ENCODE results near the gene TSEN15. TPM values are rescaled to one million over a fixed set of nuclear protein-coding genes. Genes with fewer than 3 reads are reported as not detected.

The TSEN15 gene
- total RNA-seq, 1 donor from 2014 or later, result 24.5 TPM

DNA sequence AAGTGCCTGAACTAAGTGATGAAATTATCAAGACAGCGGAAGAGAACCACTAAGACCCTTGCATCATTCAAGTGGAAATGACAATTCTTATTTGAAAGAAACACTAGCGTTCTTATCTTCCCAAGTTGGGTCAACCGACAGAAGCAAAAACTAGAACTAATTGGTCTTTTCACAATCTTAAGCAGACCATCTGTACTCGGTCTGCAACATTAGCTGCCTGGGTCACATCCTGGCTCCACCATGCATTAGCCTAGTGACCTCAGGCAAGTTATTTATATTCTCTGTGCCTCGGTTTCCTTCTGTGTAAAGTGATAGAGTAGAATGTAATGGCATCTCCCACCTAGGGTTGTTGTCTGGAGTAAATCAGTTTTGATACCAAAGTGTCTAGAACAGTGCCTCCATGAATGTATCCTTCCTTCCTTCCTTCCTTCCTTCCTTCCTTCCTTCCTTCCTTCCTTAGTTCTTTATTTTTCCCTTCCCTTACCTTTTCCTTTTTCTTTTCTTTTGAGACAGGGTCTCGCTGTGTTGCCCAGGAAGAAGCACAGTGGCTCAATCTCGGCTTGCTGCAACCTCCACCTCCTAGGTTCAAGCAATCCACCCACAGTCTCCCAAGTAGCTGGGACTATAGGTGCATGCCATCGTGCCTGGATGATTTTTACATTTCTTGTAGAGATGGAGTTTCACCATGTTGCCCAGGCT lies 20.0 kb upstream of the TSEN15 start:
- Mint-ChIP-seq H3K27ac (no peak overlapping the region), H3K9me3 (no peaks in the 10 kb centered on the region), H3K27me3 (peaks cover 57% of the 10 kb centered on the region), H3K36me3 (no peaks in the 10 kb centered on the region), H3K4me1 (ENCODE audit: unreplicated experiment) (peaks cover 20% of the 10 kb centered on the region), H3K4me3 (no peak overlapping the region)
- no peak for DNase-seq (ENCODE audit: extremely low spot score, unreplicated experiment)
- TF ChIP-seq, protein P1, sequence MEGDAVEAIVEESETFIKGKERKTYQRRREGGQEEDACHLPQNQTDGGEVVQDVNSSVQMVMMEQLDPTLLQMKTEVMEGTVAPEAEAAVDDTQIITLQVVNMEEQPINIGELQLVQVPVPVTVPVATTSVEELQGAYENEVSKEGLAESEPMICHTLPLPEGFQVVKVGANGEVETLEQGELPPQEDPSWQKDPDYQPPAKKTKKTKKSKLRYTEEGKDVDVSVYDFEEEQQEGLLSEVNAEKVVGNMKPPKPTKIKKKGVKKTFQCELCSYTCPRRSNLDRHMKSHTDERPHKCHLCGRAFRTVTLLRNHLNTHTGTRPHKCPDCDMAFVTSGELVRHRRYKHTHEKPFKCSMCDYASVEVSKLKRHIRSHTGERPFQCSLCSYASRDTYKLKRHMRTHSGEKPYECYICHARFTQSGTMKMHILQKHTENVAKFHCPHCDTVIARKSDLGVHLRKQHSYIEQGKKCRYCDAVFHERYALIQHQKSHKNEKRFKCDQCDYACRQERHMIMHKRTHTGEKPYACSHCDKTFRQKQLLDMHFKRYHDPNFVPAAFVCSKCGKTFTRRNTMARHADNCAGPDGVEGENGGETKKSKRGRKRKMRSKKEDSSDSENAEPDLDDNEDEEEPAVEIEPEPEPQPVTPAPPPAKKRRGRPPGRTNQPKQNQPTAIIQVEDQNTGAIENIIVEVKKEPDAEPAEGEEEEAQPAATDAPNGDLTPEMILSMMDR (conservative IDR thresholded peaks at IDR 0.05), result no peak

DNA sequence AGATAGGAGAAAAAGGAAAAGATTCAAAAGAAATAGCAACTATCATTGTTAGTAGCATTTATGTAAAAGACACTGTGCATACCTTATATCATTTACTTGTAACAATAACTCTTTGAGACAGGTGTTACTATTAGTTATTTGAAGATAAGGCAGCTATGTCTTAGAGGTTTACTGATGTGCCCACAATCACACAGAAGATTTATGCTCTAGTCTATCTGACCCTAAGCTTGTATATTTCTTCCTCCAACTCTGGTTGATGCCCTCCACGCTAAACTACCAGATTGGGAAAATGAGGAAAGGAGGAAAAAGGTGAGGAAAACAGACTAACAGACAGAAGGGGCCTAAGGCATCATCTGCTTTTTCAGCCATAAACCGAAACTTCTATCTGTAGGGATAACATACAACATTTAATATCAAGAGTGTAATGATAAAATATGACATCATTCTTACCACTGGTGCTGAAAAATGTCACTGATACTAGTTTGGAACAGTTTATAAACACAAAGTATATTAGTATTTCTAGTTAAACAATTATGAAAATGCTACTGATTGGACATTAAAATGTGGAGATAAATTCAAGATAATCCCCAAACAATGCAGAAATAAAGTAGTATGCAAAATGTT lies 19.1 kb upstream of the TSEN15 start:
- Mint-ChIP-seq H3K4me3 (no peak overlapping the region), H3K27ac (no peak overlapping the region), H3K27me3 (peaks cover 57% of the 10 kb centered on the region), H3K9me3 (no peaks in the 10 kb centered on the region), H3K4me1 (ENCODE audit: unreplicated experiment) (peaks cover 20% of the 10 kb centered on the region), H3K36me3 (no peaks in the 10 kb centered on the region)
- no peak for DNase-seq (ENCODE audit: extremely low spot score, unreplicated experiment)
- TF ChIP-seq, protein P1 (conservative IDR thresholded peaks at IDR 0.05), result no peak

DNA sequence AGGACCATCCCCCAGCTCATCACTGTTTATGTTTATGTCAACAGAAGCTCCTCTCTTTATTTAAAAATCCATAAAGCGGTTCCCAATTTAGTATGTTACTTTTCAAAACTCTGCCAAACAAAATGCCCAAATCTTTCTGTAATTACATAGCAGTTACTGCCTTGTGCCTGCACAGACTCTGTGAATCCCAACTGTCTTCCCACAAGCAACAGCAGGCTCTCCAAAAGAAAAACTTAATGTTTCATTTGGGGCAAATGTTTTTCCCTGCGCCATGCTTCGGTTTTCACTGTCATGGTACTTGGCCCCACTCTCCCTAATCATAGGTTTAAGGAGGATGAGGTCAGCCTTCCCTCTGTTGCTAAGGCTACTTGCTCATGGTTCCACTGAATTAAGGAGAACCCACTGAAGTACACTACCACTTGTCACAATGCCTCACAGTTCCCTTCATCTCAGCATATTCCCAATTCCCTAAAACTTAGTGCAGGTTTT lies 18.6 kb upstream of the TSEN15 start:
- Mint-ChIP-seq H3K4me3 (no peak overlapping the region), H3K27ac (no peak overlapping the region), H3K27me3 (peaks cover 63% of the 10 kb centered on the region)

DNA sequence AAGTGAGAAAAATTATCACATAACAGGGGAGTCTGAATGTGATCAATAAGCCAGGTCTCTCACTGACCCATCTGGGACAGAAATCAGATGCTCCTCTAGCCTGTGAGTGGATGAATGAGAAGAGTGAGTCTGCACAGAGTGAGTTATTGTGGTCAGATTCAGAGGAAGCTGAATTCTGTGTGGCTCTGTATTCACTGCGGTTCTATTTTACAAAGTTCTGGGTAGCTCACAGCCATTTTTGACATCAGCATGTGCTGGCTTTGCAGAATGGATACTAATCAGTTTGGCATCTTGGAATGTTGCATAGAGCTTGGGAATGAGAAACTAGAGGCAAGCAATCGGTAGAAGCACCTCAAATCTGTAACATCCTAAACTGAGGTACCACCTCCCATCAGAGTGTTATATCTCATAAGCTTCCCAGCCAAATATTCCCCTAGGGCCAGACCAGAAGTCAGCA lies 17.8 kb upstream of the TSEN15 start:
- Mint-ChIP-seq H3K27ac (no peak overlapping the region), H3K9me3 (no peaks in the 10 kb centered on the region), H3K4me1 (ENCODE audit: unreplicated experiment) (peaks cover 20% of the 10 kb centered on the region), H3K36me3 (no peaks in the 10 kb centered on the region), H3K4me3 (no peak overlapping the region), H3K27me3 (peaks cover 69% of the 10 kb centered on the region)
- DNase-seq (ENCODE audit: extremely low spot score, unreplicated experiment), result no peak
- TF ChIP-seq, protein P1 (conservative IDR thresholded peaks at IDR 0.05), result no peak

More for the DNA sequence above, 18.6 kb upstream of the TSEN15 start:
- Mint-ChIP-seq H3K9me3 (no peaks in the 10 kb centered on the region), H3K36me3 (no peaks in the 10 kb centered on the region), H3K4me1 (ENCODE audit: unreplicated experiment) (peaks cover 23% of the 10 kb centered on the region)
- no peak for DNase-seq (ENCODE audit: extremely low spot score, unreplicated experiment)
- TF ChIP-seq, protein P1 (conservative IDR thresholded peaks at IDR 0.05), result no peak

DNA sequence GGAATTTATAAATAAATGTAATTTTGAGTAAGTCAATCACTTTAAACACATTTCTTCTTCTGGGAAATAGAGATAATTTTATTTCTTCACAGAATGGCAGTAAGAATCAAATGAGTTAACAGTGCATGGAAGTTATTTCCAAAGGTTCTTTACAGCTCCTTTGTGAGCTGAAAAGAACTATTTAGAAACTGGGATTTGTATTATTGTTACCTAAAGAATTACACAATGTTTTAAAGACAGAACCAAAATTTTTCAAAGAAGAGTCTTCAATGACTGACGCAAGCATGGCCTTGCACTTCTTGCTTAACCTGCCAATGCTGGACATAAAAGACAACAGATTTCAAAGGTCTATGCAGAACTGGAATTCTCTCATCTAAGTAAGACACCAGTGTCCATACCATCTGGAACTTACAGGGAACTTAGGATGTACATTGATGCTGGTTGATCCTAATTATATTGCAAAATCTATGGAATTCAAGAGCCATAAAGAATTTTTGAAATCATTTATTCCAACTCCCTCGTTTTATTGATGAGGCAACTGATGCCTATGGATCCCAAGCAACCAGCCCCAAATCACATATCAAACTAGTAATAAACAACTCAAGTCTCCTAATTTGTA lies 16.7 kb upstream of the TSEN15 start:
- Mint-ChIP-seq H3K27ac (no peak overlapping the region), H3K9me3 (no peaks in the 10 kb centered on the region), H3K36me3 (no peaks in the 10 kb centered on the region), H3K4me3 (no peak overlapping the region), H3K27me3 (peaks cover 80% of the 10 kb centered on the region), H3K4me1 (ENCODE audit: unreplicated experiment) (peaks cover 15% of the 10 kb centered on the region)
- no peak for DNase-seq (ENCODE audit: extremely low spot score, unreplicated experiment)
- TF ChIP-seq, protein P1 (conservative IDR thresholded peaks at IDR 0.05), result no peak

Data from type B pancreatic cell (in vitro differentiated cells).